MM.1S (cell line): ENCODE measurements around the gene MAML3.

Source experiments
- DNase-seq: peaks from one replicate; pipeline ENCODE4 v3.0.0-alpha.2; 2015
- H2AFZ ChIP-seq: fragments of 300-600 bp; sonication (generic); 2 replicates; pipeline ENCODE4 v1.6.0; 2016; ENCODE audit warnings: antibody characterized with exemption, low read length
- H3F3A ChIP-seq: fragments of 300-600 bp; sonication (generic); 2 replicates; pipeline ENCODE4 v1.6.1; 2016; ENCODE audit warnings: mild to moderate bottlenecking, antibody characterized with exemption, low read length, moderate library complexity, mixed read lengths; ENCODE audit not compliant: insufficient read depth
- H3K27ac ChIP-seq: fragments of 300-600 bp; sonication (generic); 2 replicates; pipeline ENCODE4 v1.5.1; 2016; ENCODE audit warnings: mild to moderate bottlenecking, low read length
- H3K27me3 ChIP-seq: fragments of 300-600 bp; sonication (generic); replicated peaks from 2 replicates; pipeline ENCODE4 v1.6.0; 2016; ENCODE audit warnings: low read length; ENCODE audit not compliant: insufficient read depth
- H3K36me3 ChIP-seq: fragments of 300-600 bp; sonication (generic); replicated peaks from 2 replicates; pipeline ENCODE4 v1.6.1; 2016; ENCODE audit warnings: mild to moderate bottlenecking, low read length, mixed read lengths; ENCODE audit not compliant: insufficient read depth
- H3K4me1 ChIP-seq: fragments of 300-600 bp; sonication (generic); 2 replicates; pipeline ENCODE4 v1.6.1; 2016; ENCODE audit warnings: low read length, mixed read lengths
- H3K4me2 ChIP-seq: fragments of 300-600 bp; sonication (generic); 2 replicates; pipeline ENCODE4 v1.6.0; 2016; ENCODE audit warnings: low read depth, low read length
- H3K4me3 ChIP-seq: fragments of 300-600 bp; sonication (generic); 2 replicates; pipeline ENCODE4 v1.5.1; 2016; ENCODE audit warnings: low read length, mixed read lengths
- H3K79me2 ChIP-seq: fragments of 300-600 bp; sonication (generic); 2 replicates; pipeline ENCODE4 v1.6.1; 2016; ENCODE audit warnings: mixed run types, low read length, mixed read lengths
- H3K9ac ChIP-seq: fragments of 300-600 bp; sonication (generic); 2 replicates; pipeline ENCODE4 v1.6.1; 2016; ENCODE audit warnings: low read length, mixed read lengths
- H3K9me2 ChIP-seq: fragments of 300-600 bp; sonication (generic); replicated peaks from 2 replicates; pipeline ENCODE4 v1.6.1; 2016; ENCODE audit warnings: mild to moderate bottlenecking, low read length, mixed read lengths; ENCODE audit not compliant: insufficient read depth
- H3K9me3 ChIP-seq: fragments of 300-600 bp; sonication (generic); replicated peaks from 2 replicates; pipeline ENCODE4 v1.6.1; 2016; ENCODE audit warnings: mild to moderate bottlenecking, low read length, mixed read lengths; ENCODE audit not compliant: insufficient read depth
- H4K20me1 ChIP-seq: fragments of 300-600 bp; sonication (generic); 2 replicates; pipeline ENCODE4 v1.6.1; 2016; ENCODE audit warnings: mild to moderate bottlenecking, low read length, moderate library complexity, mixed read lengths; ENCODE audit not compliant: insufficient read depth
- CTCF ChIP-seq: fragments of 300-600 bp; sonication (generic); IDR thresholded peaks from 2 replicates; pipeline ENCODE4 v1.5.1; 2016; ENCODE audit warnings: antibody characterized with exemption, low read length, mixed read lengths
- EZH2 ChIP-seq: fragments of 300-600 bp; sonication (generic); optimal IDR thresholded peaks from 2 replicates; pipeline ENCODE3; 2017; ENCODE audit warnings: low read depth, mild to moderate bottlenecking, antibody characterized with exemption, low read length, mixed read lengths
- EZH2phosphoT487 ChIP-seq: fragments of 300-600 bp; sonication (generic); IDR thresholded peaks from 2 replicates; pipeline ENCODE4 v1.6.1; 2018; ENCODE audit warnings: antibody characterized with exemption, low read length

MAML3 gene

GRCh38 chr4:139824882-139825522 is 329.0 kb downstream of the MAML3 start:
- no peak for DNase-seq
- H3K4me3 ChIP-seq, result no peak overlapping the region
- TF ChIP-seq EZH2phosphoT487 (no peak), EZH2 (no peak), CTCF (no peak)

GRCh38 chr4:139823746-139824145 is 330.2 kb downstream of the MAML3 start:
- Histone ChIP-seq H3K4me2 (no peak overlapping the region), H3K9me2 (no peaks in the 10 kb centered on the region), H4K20me1 (no peaks in the 10 kb centered on the region)

More at GRCh38 chr4:139824882-139825522, 329.0 kb downstream of the MAML3 start:
- Histone ChIP-seq H2AFZ (no peak overlapping the region), H3K9ac (no peak overlapping the region), H3K4me1 (no peaks in the 10 kb centered on the region), H3K27me3 (no peaks in the 10 kb centered on the region), H3K27ac (no peak overlapping the region), H3F3A (no peaks in the 10 kb centered on the region), H3K36me3 (no peaks in the 10 kb centered on the region), H3K79me2 (no peaks in the 10 kb centered on the region), H3K9me3 (no peaks in the 10 kb centered on the region), H4K20me1 (no peaks in the 10 kb centered on the region), H3K4me2 (no peak overlapping the region), H3K9me2 (no peaks in the 10 kb centered on the region)

GRCh38 chr4:139823345-139823744 is 330.6 kb downstream of the MAML3 start:
- Histone ChIP-seq H3K36me3 (no peaks in the 10 kb centered on the region), H3K4me2 (no peak overlapping the region), H4K20me1 (no peaks in the 10 kb centered on the region), H3K4me1 (no peaks in the 10 kb centered on the region), H3K9ac (no peak overlapping the region), H3K27me3 (no peaks in the 10 kb centered on the region), H3K9me2 (no peaks in the 10 kb centered on the region), H3K9me3 (no peaks in the 10 kb centered on the region), H3K4me3 (no peak overlapping the region), H3F3A (no peaks in the 10 kb centered on the region), H2AFZ (no peak overlapping the region), H3K27ac (no peak overlapping the region), H3K79me2 (no peaks in the 10 kb centered on the region)
- DNase-seq, result no peak
- no peak for TF ChIP-seq EZH2phosphoT487
- TF ChIP-seq CTCF, result no peak
- no peak for TF ChIP-seq EZH2

More at GRCh38 chr4:139823746-139824145, 330.2 kb downstream of the MAML3 start:
- Histone ChIP-seq H3F3A (no peaks in the 10 kb centered on the region), H3K36me3 (no peaks in the 10 kb centered on the region), H3K9ac (no peak overlapping the region), H3K9me3 (no peaks in the 10 kb centered on the region), H3K27me3 (no peaks in the 10 kb centered on the region), H2AFZ (no peak overlapping the region), H3K4me3 (no peak overlapping the region), H3K79me2 (no peaks in the 10 kb centered on the region), H3K4me1 (no peaks in the 10 kb centered on the region), H3K27ac (no peak overlapping the region)
- no peak for TF ChIP-seq CTCF
- no peak for DNase-seq
